DOHH2 (cell line): Measurements from ENCODE around the gene MACROD1.

Experiments
- CTCF ChIP-seq: fragments of 200-600 bp; sonication (generic); IDR thresholded peaks from one replicate; pipeline ENCODE4 v1.5.1; 2014; ENCODE audit warnings: antibody characterized with exemption, mild to moderate bottlenecking, low read depth, low read length; ENCODE audit not compliant: poor library complexity, severe bottlenecking
- EZH2phosphoT487 ChIP-seq: fragments of 200-600 bp; sonication (generic); IDR thresholded peaks from 2 replicates; pipeline ENCODE4 v1.6.1; 2017; ENCODE audit warnings: borderline replicate concordance, mild to moderate bottlenecking, antibody characterized with exemption, low read length, moderate library complexity, mixed read lengths

DNA sequence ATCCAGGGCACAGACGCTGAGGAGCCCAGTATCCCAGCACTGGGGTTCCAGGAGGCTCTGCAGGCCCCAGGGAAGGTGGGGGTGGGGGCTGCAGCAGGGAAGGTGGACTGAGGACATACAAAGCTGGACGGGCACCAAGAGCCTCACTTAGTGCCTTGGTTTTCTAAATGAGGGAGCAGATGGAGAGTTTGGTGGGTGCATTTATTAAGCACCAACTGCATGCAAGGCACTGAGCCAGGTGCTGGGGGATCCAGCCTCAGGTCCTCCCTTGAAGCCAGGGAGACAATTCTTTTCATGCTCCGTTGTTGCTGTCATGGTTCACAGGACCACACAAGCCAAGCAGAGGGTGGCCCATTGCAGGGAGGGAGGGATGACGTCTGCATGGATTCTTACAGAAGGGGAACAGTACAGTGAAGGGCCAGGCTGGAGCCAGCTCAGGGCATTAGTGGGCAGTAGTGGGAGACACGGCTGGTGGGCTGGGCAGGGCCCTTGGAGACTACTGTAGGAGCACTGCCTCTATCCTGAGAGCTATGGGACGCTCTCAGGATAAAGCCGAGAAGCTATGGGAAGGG, 65.0 kb downstream of the MACROD1 start:
- no peak for TF ChIP-seq CTCF
- no peak for TF ChIP-seq EZH2phosphoT487
